Esophagus squamous epithelium (tissue), 5 donors: ENCODE measurements around the gene RHBDD1. TPM values are rescaled to one million over a fixed set of nuclear protein-coding genes. Genes with fewer than 3 reads are reported as not detected.

Experiments
- DNase-seq: peaks from one replicate; lab custom pipeline; 2025; lab: John Stamatoyannopoulos, UW
- H3K27ac ChIP-seq, 4 donors: fragments of 200-600 bp; sonication (generic); one replicate each; pipeline ENCODE4 v1.5.1; 2016 to 2019; ENCODE audit warnings: mild to moderate bottlenecking in 1 of 4
- H3K27me3 ChIP-seq, 4 donors: fragments of 200-600 bp; sonication (generic); 1 replicate in 3 of 4; 2 replicates in 1 of 4; pipeline versions ENCODE4 v1.5.1 to v1.6.0; 2017 to 2021; ENCODE audit warnings: antibody characterized with exemption in 1 of 4
- H3K36me3 ChIP-seq, 3 donors: fragments of 200-600 bp; sonication (generic); one replicate each; pipeline ENCODE4 v1.5.1; 2016 to 2019
- H3K4me1 ChIP-seq, 3 donors: fragments of 200-600 bp; sonication (generic); one replicate each; pipeline ENCODE4 v1.5.1; 2017 to 2019
- H3K4me3 ChIP-seq, 4 donors: fragments of 200-600 bp; sonication (generic); 1 replicate in 3 of 4; 2 replicates in 1 of 4; pipeline ENCODE4 v1.5.1; 2016 to 2019; ENCODE audit warnings: mild to moderate bottlenecking in 2 of 4, moderate library complexity in 1 of 4
- H3K9me3 ChIP-seq, 3 donors: fragments of 200-600 bp; sonication (generic); one replicate each; pipeline ENCODE4 v1.5.1; 2016 to 2019
- CTCF ChIP-seq, 6 experiments: fragments of 450-650 bp in 4 of 6; fragments of 200-600 bp in 2 of 6; sonication (generic) in 2 of 6; IDR thresholded peaks; one replicate each; pipeline ENCODE4 v1.5.1; 2016 to 2019; ENCODE audit warnings: antibody characterized with exemption in 6 of 6, mild to moderate bottlenecking in 4 of 6, moderate library complexity in 4 of 6
- POLR2A ChIP-seq, 4 donors: fragments of 450-650 bp; IDR thresholded peaks; one replicate each; pipeline ENCODE4 v1.6.1; 2017; ENCODE audit warnings: antibody characterized with exemption in 4 of 4, mild to moderate bottlenecking in 4 of 4, moderate library complexity in 3 of 4
- WGBS, 2 donors: methylation state at CpG; one replicate each; pipeline ENCODE4 v1.1.5; 2018; 5-methylcytosine and 5-hydroxymethylcytosine counted together
- intact Hi-C: fragments of 100-400 bp; cut with DNase I; formaldehyde crosslinking; loops from one replicate; pipeline ENCODE4 v1.15.0; 2022
- total RNA-seq, 4 donors: library from RNA; depleted of rRNA; stranded (reverse); fragments of >200 nt; gene quantifications; one replicate each; pipeline ENCODE4 v1.1.0, GENCODE V29; 2016
- donor health status: DM: yes; HTN: yes; CAD: no.

Gene RHBDD1
- total RNA-seq, 4 donors from 2014 or later: 6.8 to 14.4 (median 10.3) TPM

- TF ChIP-seq POLR2A (IDR thresholded peaks at IDR 0.05): no peak
- no peak for TF ChIP-seq CTCF (IDR thresholded peaks at IDR 0.05)
- peaks cover 0 to 16% (median 0%) of the 10 kb centered on the region in 3 donors for H3K4me1 ChIP-seq
- H3K4me3 ChIP-seq: no peak overlapping the region
- H3K9me3 ChIP-seq: no peaks in the 10 kb centered on the region
- no peak for DNase-seq
- H3K36me3 ChIP-seq: no peaks in the 10 kb centered on the region
- intact Hi-C loops: no loop called here
- H3K27ac ChIP-seq: no peak overlapping the region
- WGBS, 2 donors: 25 to 30% methylated on average over 2 of the region's 2 CpGs
- H3K27me3 ChIP-seq: no peaks in the 10 kb centered on the region
These were observed 141.9 kb downstream of the RHBDD1 start for GRCh38 chr2:226977775-226978190.

- TF ChIP-seq CTCF (IDR thresholded peaks at IDR 0.05): no peak
- TF ChIP-seq POLR2A (IDR thresholded peaks at IDR 0.05): no peak
- 94 to 96% methylated on average over 5 to 7 of the region's 7 CpGs for WGBS, 2 donors
- Histone ChIP-seq H3K27ac (no peak overlapping the region), H3K36me3 (no peaks in the 10 kb centered on the region), H3K9me3 (no peaks in the 10 kb centered on the region), H3K27me3 (no peaks in the 10 kb centered on the region), H3K4me1 (peaks cover 0 to 16% (median 0%) of the 10 kb centered on the region in 3 donors), H3K4me3 (no peak overlapping the region)
- DNase-seq: no peak
- intact Hi-C loops: no loop called here
These were observed 142.4 kb downstream of the RHBDD1 start for GRCh38 chr2:226978300-226978699.

GRCh38 chr2:226979004-226979403 is 143.2 kb downstream of the RHBDD1 start:
- H3K36me3 ChIP-seq: no peaks in the 10 kb centered on the region
- H3K27ac ChIP-seq: no peak overlapping the region
- H3K27me3 ChIP-seq: no peaks in the 10 kb centered on the region
- peaks cover 0 to 16% (median 0%) of the 10 kb centered on the region in 3 donors for H3K4me1 ChIP-seq
- H3K4me3 ChIP-seq: no peak overlapping the region
- no peak for DNase-seq
- TF ChIP-seq CTCF (IDR thresholded peaks at IDR 0.05) (no peak), POLR2A (IDR thresholded peaks at IDR 0.05) (no peak)
- no peaks in the 10 kb centered on the region for H3K9me3 ChIP-seq
- WGBS, 2 donors: 81 to 94% methylated on average over 3 to 4 of the region's 4 CpGs
- intact Hi-C loops: no loop called here

- no peaks in the 10 kb centered on the region for H3K9me3 ChIP-seq
- H3K4me3 ChIP-seq: no peak overlapping the region
- DNase-seq: no peak
- H3K4me1 ChIP-seq: peaks cover 0 to 28% (median 3%) of the 10 kb centered on the region in 3 donors
- no peak overlapping the region for H3K27ac ChIP-seq
- 74 to 87% methylated on average over 3 of the region's 3 CpGs for WGBS, 2 donors
- no peak for TF ChIP-seq POLR2A (IDR thresholded peaks at IDR 0.05)
- TF ChIP-seq CTCF (IDR thresholded peaks at IDR 0.05): no peak
- intact Hi-C loops: loop anchor here (10.0 kb wide), 1 partner anchor 177 kb away; no protein-coding TSS in a partner anchor
- no peaks in the 10 kb centered on the region for H3K27me3 ChIP-seq
- no peaks in the 10 kb centered on the region for H3K36me3 ChIP-seq
These were observed 146.0 kb downstream of the RHBDD1 start for GRCh38 chr2:226981791-226982326.

DNA sequence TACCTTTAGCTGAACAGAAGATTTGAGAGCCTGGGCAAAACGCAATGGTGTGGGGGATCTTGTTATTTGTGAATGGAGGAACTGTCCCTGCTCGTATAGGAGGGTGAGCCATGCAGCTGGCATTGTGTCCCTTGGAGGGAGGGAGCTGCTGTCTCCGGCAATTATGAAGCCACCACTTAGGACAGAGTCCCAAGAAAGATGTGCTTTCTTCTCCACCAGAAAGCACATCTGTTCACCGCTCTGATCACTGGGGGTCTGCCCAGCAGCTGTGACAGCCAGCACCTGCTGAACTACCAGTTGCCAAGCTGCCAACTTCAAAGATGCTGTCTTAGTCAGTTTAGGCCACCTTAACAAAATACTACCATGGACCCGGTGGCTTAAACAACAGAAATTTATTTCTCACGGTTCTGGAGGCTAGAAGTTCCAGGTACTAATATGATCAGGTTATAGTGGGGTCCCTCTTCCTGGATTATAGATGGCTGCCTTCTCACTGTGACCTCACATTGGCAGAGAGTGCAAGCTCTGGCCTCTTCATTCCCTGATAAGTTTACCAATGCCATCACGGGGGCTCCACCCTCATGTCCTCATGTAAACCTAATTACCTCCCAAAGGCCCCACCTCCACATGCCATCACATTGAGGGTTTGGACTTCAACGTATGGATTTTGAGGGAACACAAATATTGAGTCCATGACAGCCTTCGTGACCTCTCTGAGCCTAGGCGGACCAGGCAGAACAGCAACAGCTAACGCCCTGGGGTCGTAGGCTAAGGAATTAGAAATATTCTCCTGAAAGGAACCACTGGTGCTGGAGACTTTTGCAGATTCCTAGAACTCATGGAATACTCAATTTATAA is 148.3 kb downstream of the RHBDD1 start:
- TF ChIP-seq POLR2A (IDR thresholded peaks at IDR 0.05): no peak
- TF ChIP-seq CTCF (IDR thresholded peaks at IDR 0.05): no peak
- intact Hi-C loops: loop anchor here (10.0 kb wide), 1 partner anchor 179 kb away; no protein-coding TSS in a partner anchor
- peak overlapping the region in 1 of 4 donors; percentile 19 for H3K27ac ChIP-seq

More for the DNA sequence above, 148.3 kb downstream of the RHBDD1 start:
- Histone ChIP-seq H3K9me3 (no peaks in the 10 kb centered on the region), H3K27me3 (no peaks in the 10 kb centered on the region), H3K4me3 (no peak overlapping the region), H3K36me3 (no peaks in the 10 kb centered on the region), H3K4me1 (peaks cover 0 to 14% (median 3%) of the 10 kb centered on the region in 3 donors)
- DNase-seq: no peak
- WGBS, 2 donors: 68 to 81% methylated on average over 10 to 12 of the region's 12 CpGs
